Measurements from ENCODE around the gene PPP2R3C.

DNA sequence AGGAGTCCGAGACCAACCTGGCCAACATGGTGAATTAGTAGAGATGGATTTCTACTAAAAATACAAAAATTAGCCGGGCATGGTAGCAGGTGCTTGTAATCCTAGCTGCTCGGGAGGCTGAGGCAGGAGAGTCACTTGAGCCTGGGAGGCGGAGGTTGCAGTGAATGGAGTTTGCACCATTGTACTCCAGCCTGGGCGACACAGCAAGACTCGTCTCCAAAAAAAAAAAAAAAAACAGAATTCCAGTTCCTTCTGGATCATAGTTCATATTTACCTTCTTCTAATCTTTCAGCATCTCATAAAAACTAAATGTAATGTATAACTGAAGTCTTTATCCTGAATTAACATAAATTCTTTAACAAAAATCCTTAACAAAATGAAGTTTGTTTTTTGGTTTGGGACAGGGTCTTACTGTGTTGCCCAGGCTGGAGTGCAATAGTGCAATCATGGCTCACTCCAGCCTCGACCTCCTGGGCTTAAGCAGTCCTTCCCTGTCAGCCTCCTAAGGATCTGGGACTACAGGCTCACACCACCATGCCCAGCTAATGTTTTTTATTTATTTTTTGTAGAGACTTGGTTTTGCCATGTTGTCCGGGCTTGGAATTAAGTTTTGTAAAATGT is 38.1 kb downstream of the PPP2R3C start:
- no peak for TF ChIP-seq EZH2 (IDR thresholded peaks at IDR 0.05; ENCODE audit: insufficient read depth, poor library complexity, severe bottlenecking)
- no peak for TF ChIP-seq EZH2phosphoT487 (IDR thresholded peaks at IDR 0.05; ENCODE audit: insufficient read depth, low read depth)
